GM18526 (cell line): ENCODE data around the gene CCDC6.

Experiments
- POLR2A ChIP-seq: IDR thresholded peaks from 3 replicates; pipeline ENCODE4 v1.6.1; 2011; ENCODE audit not compliant: insufficient read length; ENCODE audit errors: extremely low read depth

Gene CCDC6

DNA sequence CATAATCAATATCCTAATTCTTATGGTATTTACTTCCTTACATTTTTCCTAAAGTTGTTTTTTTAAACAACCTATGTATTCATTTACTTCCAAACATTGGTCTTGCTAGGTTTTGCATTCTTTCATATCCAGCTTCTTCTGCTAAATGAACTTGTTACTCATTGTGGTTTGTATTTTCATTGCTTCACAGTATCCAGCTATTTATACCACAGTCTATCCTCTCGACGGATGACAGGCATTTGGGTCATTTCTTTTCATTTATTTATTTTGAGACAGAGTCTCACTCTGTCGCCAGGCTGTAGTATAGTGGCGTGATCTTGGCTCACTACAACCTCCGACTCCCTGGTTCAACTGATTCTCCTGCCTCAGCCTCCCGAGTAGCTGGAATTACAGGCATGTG is 66.8 kb downstream of the CCDC6 start:
- TF ChIP-seq POLR2A = no peak

DNA sequence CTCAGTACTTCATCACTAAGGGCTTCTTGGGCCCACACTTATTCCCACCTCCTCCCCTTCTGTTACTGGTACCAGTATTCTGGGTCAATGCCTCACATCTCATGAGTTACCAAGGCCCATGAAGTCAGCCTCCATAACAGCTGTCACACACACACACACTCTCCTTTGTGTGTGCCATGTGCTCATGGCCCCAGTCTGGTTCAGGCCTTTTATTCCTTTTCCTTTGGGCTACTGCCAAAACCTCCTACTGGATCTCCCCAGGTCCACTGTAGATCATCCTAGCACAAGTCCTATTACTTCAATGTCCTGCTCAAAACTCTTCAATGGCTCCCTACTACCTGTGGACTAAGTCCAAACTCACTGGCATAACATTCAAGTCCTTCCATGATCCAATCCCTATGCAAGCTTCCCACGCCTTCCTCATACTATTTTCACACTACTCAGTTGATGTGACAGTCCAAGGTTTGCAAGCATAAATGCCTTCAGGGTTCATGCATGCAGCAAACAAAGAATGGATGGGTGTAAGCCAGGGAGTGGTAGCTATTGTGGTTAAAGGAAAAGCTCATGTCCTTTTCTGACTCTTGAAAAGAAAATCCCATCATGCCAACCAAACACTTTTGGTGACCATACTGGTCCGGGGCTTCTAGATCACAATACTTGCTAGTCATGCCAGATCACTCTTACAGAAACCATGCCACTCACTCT is 68.1 kb downstream of the CCDC6 start:
- no peak for TF ChIP-seq POLR2A

DNA sequence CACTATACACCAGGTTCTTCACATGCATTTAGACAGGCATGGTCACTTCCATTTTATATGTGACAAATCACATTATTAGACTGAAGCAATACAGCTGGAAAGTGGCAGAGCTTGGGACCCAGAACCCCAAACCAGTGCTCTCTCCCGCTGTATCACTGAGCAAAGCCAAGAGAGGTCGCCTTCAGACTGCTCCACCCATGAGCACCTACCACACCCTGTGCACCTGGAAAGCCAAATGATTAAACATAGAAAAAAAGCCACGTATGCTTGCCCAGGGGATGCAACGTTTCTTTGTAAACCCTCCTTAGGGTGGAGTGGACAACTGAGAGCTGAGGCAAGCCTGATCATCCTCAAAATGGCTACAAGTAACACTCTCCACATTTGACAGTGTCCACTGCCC is 72.5 kb downstream of the CCDC6 start:
- no peak for TF ChIP-seq POLR2A

DNA sequence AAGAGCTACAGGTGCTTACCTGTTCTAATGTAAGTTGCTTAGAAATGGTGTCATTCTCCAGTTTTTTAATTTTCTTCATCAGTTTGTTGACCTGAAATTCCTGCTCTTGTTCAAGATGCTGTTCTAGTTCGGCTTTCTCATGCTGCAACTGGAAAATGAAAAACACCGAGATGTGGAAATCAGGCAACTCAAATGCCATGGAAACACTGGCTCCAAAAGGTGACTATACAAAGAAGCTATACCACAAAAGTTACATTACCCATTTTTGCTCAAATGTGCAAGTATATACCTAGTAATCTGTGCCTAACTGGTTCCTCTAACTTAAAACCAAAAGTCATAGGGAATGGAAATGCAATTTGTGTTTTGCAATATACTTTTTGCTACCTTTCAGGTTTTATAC is 73.8 kb downstream of the CCDC6 start:
- no peak for TF ChIP-seq POLR2A

DNA sequence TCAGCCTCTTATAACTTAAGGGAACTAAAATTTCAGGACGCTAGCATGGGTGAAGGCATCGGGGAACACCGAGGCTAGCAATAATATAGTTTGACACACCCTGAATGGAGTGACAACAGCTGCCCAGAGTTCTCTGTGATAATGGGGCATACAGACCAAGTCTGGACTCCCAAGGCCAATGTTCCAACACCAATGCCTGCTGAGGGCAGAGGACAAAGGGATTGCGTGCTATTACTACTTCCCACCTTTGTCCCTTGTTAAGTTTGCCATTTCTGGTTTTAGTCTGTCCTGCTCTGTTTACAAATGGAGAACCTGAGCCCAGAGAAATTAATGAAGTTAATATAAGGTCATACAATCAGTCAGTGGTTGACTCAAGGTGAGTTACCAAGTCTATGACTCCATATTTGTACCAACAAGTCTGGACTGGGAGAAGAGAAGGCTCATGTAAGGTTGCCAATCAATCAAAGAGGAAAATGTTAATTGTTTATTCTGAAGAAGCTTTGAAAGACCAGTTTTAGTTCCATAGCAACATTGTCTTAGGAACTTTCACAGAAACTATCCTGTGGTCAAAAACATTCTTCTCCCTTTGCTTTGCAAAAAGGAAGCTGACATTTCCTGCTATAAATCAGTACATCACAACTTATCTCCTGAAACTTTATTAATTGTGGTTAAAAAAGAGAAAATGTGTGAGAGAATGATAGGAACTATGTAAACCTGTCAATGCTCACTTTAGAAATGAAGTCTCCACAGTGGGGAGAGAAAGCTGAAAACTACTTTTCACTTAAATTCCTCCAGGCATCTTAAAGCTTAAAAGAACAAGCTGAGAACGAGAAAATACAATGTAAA is 74.5 kb downstream of the CCDC6 start:
- no peak for TF ChIP-seq POLR2A

DNA sequence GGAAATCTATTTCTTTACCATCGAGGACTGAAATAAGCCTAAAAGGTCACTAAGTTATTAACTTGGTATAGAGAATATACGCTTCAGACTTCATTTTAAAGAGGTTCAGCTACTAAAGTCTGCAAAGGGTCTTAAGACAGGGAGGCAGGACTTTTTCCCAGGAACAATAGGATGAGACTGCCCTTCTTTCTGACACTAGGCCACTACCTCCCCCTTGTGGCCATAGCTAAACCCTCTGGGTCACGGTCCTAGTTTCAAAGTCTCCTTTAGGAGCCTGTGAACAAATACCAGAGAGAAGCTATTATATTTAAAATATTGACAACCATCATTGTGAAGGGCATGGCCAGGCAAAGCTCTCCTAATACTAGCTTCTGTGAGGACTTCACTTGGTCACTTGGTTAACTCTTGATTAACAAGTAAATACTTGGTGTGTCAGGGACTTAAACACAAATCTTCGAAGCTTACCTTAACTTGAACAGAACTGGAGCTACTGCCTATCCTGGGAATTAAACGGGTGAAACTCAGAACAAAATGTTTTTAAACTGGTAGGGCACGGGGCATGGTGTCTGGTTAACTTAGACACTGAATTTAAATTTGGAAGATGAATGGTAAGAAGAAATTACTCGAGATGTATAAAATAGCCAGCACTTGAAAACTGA is 75.6 kb downstream of the CCDC6 start:
- no peak for TF ChIP-seq POLR2A

DNA sequence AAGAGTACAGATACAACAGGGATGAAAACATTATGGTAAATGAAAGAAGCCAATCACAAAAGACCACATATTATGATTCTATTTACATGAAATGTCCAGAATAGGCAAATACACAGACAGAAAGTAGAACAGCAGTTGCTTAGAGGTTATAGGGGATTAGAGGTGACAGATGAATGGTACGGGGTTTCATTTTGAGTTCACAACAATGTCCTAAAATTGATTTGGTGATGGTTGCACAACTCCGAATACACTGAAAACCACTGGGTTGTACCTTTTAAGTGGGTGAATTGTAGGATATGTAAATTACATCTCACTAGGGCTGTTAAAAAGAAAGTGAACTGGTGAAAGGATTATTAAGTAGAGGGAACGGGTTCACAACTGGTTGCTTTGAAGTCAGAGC is 76.8 kb downstream of the CCDC6 start:
- TF ChIP-seq POLR2A = no peak

DNA sequence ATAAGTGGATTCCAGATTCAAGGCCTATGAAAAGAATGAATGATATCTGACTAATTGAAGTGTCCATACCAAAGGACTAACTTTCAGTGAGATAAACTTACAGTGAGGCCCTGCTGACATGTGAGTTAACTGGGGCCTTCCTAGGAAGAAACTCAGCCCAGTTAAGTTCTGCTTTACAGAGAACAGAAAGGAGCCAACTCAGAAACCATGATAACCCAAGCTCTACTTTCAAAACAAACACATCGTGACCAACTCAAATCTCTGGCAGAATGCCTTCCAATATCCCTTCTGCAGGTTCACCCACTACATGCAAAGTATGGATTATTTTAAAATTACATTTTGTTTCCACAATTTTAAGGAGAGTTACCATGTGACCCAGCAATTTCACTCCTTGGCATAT is 77.3 kb downstream of the CCDC6 start:
- no peak for TF ChIP-seq POLR2A

DNA sequence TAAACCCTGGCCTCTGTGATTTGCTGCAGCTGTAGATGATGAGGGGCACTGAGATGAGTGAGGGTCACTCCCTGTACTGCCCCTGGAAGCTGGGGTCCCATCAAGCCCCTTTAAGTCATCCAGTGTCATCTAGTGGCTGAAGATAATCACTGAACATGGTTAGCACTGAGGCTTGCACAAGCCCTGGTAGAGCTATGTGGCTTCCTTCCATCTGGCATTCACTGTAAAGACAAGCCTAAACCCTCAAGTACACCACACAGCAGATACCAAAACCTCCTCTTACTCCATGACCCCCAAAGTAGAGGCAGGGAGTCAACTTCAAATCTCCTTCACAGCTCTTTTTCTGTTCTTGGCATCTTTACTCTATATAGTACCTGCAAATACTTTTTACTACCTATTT is 80.4 kb downstream of the CCDC6 start:
- no peak for TF ChIP-seq POLR2A

DNA sequence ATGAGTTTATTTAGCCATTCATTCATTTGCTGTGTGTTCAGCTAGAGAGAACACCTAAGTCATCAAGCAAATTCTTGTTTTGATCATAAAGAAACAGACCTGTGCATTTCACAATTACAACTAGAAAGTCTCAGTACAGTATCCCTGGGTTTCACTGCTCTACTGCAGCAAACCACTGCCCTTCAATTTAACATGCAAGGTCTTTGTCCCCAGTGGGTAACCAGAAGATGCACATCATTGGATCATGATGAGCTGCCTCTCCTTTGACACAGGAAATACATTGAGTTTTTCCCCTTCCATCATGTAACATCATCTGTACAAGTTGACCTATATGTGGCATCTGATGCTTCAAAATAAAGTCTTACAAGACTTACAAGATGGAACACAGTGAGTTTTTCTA is 82.6 kb downstream of the CCDC6 start:
- TF ChIP-seq POLR2A = no peak

DNA sequence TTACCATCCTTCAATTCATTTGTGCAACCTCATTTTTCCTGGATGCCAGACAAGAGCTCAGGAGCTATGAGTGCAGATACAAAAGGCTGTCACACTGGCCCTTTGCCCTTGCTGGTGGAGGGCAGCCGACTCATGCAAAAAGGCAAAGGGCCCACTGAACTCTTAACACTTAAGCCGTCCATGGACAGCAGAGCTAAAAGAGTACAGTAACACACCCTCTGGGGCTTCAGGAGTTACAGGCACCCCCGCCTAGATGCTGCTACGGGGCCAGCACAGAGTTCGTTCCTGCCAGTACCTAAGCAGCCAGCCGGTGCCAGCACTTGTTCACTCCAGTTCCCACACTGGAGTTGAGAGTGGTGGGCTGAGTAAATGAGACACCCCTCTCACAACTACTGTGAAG is 83.2 kb downstream of the CCDC6 start:
- TF ChIP-seq POLR2A = no peak

DNA sequence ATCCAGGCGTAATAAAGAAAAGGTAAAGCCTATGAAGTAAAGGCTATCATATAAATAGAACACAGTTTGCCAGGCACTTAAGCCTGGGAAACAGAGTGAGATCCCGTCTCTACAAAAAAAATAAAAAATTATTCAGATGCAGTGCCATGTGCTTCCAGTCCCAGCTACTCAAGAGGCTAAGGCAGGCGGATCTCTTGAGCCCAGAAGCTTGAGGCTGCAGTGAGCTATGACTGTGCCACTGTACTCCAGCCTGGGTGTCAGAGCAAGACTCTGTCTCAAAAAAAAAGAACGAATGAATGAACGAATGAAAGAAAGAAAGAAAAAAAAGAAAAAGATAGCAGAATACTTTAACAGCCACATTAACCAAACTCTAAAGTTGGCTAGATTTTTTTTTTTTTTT is 85.9 kb downstream of the CCDC6 start:
- TF ChIP-seq POLR2A = no peak

DNA sequence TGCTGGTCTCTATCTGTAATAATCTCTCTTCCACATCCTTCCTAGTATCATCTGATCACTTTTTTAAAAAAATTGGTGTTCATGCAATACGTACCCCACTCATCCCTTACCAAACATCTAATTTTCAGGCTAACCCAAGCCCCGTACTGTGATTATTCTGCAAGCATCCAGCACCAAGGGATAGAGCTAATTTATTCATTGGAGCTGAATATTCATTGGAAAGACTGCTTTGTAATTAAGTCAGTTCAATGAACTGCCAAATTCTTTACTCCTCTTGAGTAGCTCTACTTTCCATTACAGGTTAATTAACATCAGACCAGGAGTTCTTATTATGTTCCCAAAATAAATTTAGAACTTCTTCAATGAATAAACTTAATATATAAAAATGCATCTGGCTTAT is 86.7 kb downstream of the CCDC6 start:
- no peak for TF ChIP-seq POLR2A

DNA sequence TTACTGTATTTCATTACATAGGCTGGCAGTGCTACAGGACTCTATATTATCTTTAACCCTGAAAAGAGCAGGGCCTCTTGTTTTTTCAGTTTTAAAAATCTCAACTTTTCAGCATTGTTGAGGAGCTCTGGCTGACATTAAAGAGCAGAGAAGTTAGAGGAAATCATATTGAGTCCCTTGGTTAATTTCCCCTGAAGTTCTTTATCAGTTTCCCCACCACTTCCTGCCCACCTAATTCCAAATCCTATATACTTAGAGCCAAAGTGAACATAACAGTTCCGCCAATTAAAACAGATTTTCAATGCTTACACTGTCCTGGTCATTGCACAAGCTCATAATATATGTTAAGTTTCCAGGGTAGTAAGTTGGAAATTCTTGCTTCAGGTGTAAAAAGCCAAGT is 87.1 kb downstream of the CCDC6 start:
- no peak for TF ChIP-seq POLR2A

DNA sequence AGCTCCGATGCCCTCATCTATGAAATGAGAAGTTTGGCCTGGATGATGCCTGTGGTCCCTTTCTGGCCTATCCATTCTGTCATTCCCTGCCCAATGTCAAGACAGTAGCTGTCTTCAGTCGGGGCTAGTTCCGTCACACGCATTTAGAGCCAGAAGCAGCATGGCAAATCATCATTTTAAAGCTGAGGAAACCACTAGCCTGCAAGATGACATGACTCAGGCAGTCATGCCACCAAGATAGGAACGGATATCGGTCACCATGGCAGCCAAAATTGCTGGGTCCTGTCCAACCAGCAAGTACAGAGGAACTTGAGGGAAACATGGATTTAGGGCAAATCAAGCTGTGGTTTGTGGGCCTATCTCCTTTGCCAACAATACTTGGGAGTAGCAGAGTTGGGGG is 88.6 kb downstream of the CCDC6 start:
- no peak for TF ChIP-seq POLR2A

DNA sequence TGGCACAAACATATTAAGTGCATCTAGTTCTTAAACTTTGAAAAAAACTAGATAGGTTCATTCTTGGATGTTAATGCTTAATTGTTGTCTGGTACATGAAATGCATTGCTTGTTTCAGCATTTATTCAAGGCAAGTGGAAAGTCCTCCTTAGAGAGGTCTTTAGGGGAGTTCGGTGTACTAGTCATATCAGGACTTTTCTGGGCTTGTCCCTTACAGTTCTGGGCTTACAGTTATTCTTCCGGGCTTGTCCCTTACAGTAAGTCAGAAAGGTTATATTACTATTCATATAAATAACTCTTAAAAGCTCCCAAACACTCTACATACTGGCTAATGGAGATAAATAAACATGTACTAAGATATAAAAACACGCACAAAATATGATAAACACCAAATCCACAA is 91.5 kb downstream of the CCDC6 start:
- TF ChIP-seq POLR2A = no peak
